Parathyroid adenoma (tissue), 2 donors: ENCODE data around the gene KATNB1.

Experiments
- H2AFZ ChIP-seq: fragments of 300-600 bp; sonication (generic); one replicate; pipeline ENCODE4 v1.7.0; 2017; ENCODE audit warnings: antibody characterized with exemption, mild to moderate bottlenecking
- H3K27ac ChIP-seq: fragments of 300-600 bp; sonication (generic); one replicate; pipeline ENCODE4 v1.7.0; 2017
- H3K27me3 ChIP-seq: fragments of 300-600 bp; sonication (generic); one replicate; pipeline ENCODE4 v1.7.0; 2017; ENCODE audit warnings: low read length; ENCODE audit not compliant: control insufficient read depth, insufficient read depth
- H3K36me3 ChIP-seq: fragments of 300-600 bp; sonication (generic); one replicate; pipeline ENCODE4 v1.7.0; 2017; ENCODE audit warnings: low read length; ENCODE audit not compliant: control insufficient read depth, insufficient read depth
- H3K4me1 ChIP-seq: fragments of 300-600 bp; sonication (generic); one replicate; pipeline ENCODE4 v1.7.0; 2017; ENCODE audit warnings: control low read depth
- H3K4me2 ChIP-seq: fragments of 300-600 bp; sonication (generic); one replicate; pipeline ENCODE4 v1.7.0; 2017; ENCODE audit warnings: low read length
- H3K4me3 ChIP-seq: fragments of 300-600 bp; sonication (generic); one replicate; pipeline ENCODE4 v1.7.0; 2017; ENCODE audit warnings: low read depth, low read length
- H3K79me2 ChIP-seq: fragments of 300-600 bp; sonication (generic); one replicate; pipeline ENCODE4 v1.7.0; 2017; ENCODE audit warnings: control low read depth
- H3K9ac ChIP-seq: fragments of 300-600 bp; sonication (generic); one replicate; pipeline ENCODE4 v1.7.0; 2017; ENCODE audit warnings: mild to moderate bottlenecking
- H3K9me3 ChIP-seq: fragments of 300-600 bp; sonication (generic); one replicate; pipeline ENCODE4 v1.7.0; 2017; ENCODE audit warnings: low read length; ENCODE audit not compliant: control insufficient read depth
- CTCF ChIP-seq: fragments of 300-600 bp; sonication (generic); IDR thresholded peaks from one replicate; pipeline ENCODE4 v1.7.0; 2017; ENCODE audit warnings: antibody characterized with exemption, mild to moderate bottlenecking
- donor health status: primary hyperparathyroidism.

KATNB1 gene

DNA sequence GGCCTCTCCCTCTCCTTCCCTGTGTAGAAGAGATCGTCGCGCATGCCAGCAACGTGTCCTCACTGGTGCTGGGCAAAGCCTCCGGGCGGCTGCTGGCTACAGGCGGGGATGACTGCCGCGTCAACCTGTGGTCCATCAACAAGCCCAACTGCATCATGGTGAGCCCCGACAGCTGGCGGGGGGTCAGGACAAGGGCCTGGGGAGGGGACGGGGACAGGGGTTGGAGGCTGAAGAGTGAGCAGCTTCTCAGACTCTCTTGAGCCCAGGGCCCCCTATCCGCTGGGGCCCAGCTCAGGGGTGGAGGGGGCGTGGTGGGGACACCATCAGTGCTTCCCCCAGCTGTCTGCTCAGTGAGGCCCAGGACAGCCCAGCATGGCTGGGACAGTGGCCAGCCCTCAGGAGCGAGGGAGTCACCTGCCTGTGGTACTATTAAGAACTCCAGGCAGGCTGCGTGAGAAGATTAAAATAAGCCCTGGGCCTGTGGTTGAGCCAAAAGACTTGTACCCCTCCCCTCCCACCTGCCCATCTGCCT is 6.2 kb downstream of the KATNB1 start:
- no peak for TF ChIP-seq CTCF
- no peaks in the 10 kb centered on the region for H3K27me3 ChIP-seq

GRCh38 chr16:57742543-57742942 is 7.0 kb downstream of the KATNB1 start:
- Histone ChIP-seq H3K36me3 (no peaks in the 10 kb centered on the region), H3K27ac (no peak overlapping the region), H3K4me1 (no peaks in the 10 kb centered on the region), H3K4me3 (no peak overlapping the region), H2AFZ (no peak overlapping the region), H3K4me2 (no peak overlapping the region), H3K79me2 (peaks cover 7% of the 10 kb centered on the region), H3K27me3 (no peaks in the 10 kb centered on the region), H3K9me3 (no peaks in the 10 kb centered on the region), H3K9ac (no peak overlapping the region)
- no peak for TF ChIP-seq CTCF

More for the DNA sequence above, 6.2 kb downstream of the KATNB1 start:
- Histone ChIP-seq H3K79me2 (peaks cover 11% of the 10 kb centered on the region), H3K4me3 (no peak overlapping the region), H2AFZ (no peak overlapping the region), H3K9ac (no peak overlapping the region), H3K4me2 (no peak overlapping the region), H3K27ac (no peak overlapping the region), H3K4me1 (peaks cover under 1% of the 10 kb centered on the region), H3K36me3 (no peaks in the 10 kb centered on the region), H3K9me3 (no peaks in the 10 kb centered on the region)

GRCh38 chr16:57743458-57743857 is 7.9 kb downstream of the KATNB1 start:
- H3K79me2 ChIP-seq = peaks cover 5% of the 10 kb centered on the region
- H3K4me1 ChIP-seq = no peaks in the 10 kb centered on the region
- H3K9me3 ChIP-seq = no peaks in the 10 kb centered on the region
- H3K27me3 ChIP-seq = no peaks in the 10 kb centered on the region
- H3K9ac ChIP-seq = no peak overlapping the region
- H3K4me3 ChIP-seq = no peak overlapping the region
- TF ChIP-seq CTCF = no peak
- H3K36me3 ChIP-seq = no peaks in the 10 kb centered on the region
- no peak overlapping the region for H2AFZ ChIP-seq
- H3K4me2 ChIP-seq = no peak overlapping the region
- H3K27ac ChIP-seq = no peak overlapping the region

DNA sequence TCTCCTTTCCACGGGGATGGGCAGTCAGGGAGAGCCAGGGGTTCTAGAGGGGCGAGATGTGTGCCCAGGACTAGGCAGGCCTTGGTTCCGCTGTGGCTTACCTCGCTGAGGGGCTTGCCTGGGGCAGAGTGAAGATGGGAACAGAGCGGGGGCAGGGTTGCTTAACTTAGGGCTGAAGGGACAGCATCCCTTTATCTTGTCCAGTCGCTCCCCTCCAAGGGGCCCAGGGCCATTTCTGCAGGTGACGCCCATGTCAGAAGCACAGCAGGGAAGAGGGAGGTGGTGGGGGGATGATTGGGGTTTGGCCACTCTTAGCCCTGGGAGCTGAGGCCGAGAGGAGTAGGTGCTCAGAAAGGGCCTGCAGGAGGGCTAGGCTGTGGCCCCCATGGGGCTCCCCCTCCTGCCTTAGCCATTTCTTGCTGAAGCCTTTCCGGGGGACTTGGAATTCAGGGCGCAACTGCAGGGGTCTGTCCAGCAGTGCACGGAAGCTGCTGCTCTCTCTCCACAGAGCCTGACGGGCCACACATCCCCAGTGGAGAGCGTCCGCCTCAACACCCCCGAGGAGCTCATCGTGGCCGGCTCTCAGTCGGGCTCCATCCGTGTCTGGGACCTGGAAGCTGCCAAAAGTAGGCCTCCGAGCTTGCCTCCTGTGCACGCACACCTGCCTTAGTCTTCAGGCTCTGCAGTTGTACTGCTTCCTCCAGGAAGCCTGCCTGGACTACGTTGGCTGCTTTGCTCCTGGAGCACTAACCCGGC is 8.5 kb downstream of the KATNB1 start:
- Histone ChIP-seq H3K4me2 (no peak overlapping the region), H3K9ac (no peak overlapping the region), H3K4me1 (no peaks in the 10 kb centered on the region), H3K27ac (no peak overlapping the region), H3K9me3 (no peaks in the 10 kb centered on the region), H3K4me3 (no peak overlapping the region), H3K27me3 (no peaks in the 10 kb centered on the region), H2AFZ (no peak overlapping the region), H3K36me3 (no peaks in the 10 kb centered on the region), H3K79me2 (peaks cover 3% of the 10 kb centered on the region)
- TF ChIP-seq CTCF = no peak

- Histone ChIP-seq H3K9ac (no peak overlapping the region), H3K4me3 (no peak overlapping the region), H3K36me3 (no peaks in the 10 kb centered on the region), H3K4me2 (no peak overlapping the region), H3K27ac (no peak overlapping the region), H3K4me1 (no peaks in the 10 kb centered on the region), H3K79me2 (no peaks in the 10 kb centered on the region), H3K27me3 (no peaks in the 10 kb centered on the region), H3K9me3 (no peaks in the 10 kb centered on the region), H2AFZ (no peak overlapping the region)
- no peak for TF ChIP-seq CTCF
Measured at GRCh38 chr16:57744642-57744903, 9.0 kb downstream of the KATNB1 start.
